Measurements from ENCODE around the gene MTG2.

- no peak for TF ChIP-seq CTCF (IDR thresholded peaks at IDR 0.05; ENCODE audit: low read depth, low read length, missing input control)
- TF ChIP-seq SP1 (IDR thresholded peaks at IDR 0.05): no peak
- TF ChIP-seq FOXA1 (IDR thresholded peaks at IDR 0.05): no peak
- no peak for TF ChIP-seq YY1 (IDR thresholded peaks at IDR 0.05)
- no peak for TF ChIP-seq MAX (IDR thresholded peaks at IDR 0.05)
- no peak for TF ChIP-seq RAD21 (IDR thresholded peaks at IDR 0.05)
- no peak for TF ChIP-seq ZBTB33 (IDR thresholded peaks at IDR 0.05)
- TF ChIP-seq REST (IDR thresholded peaks at IDR 0.05): no peak
- no peak for TF ChIP-seq TAF1 (conservative IDR thresholded peaks at IDR 0.05)
- TF ChIP-seq JUND (IDR thresholded peaks at IDR 0.05): no peak
- TF ChIP-seq GABPA (IDR thresholded peaks at IDR 0.05 in 1 of 2, conservative IDR thresholded peaks at IDR 0.05 in 1 of 2): no peak
These were observed 48.5 kb downstream of the MTG2 start for GRCh38 chr20:62231292-62231691.

Data from liver (tissue), 3 donors.